ENCODE data around the gene MAP2K7.

GRCh38 chr19:7866399-7867091 lies 37.1 kb upstream of the MAP2K7 start:
- TF ChIP-seq TEAD4 (IDR thresholded peaks at IDR 0.05) (no peak), FOXM1 (IDR thresholded peaks at IDR 0.05; ENCODE audit: borderline replicate concordance, low read depth) (no peak), REST (IDR thresholded peaks at IDR 0.05; ENCODE audit: low read depth) (no peak), MAX (IDR thresholded peaks at IDR 0.05) (no peak)

Measured in Ishikawa (cell line).